Stimulated activated CD8-positive, alpha-beta memory T cell treated with anti-CD3 and anti-CD28 coated beads, Interleukin-7, amount 100 ng/mL, for 1 hour (primary cell): ENCODE data around the gene ENO1.

Source experiments
- DNase-seq, 2 donors: peaks; one replicate each; pipeline ENCODE4 v3.0.0-alpha.2; 2020; ENCODE audit warnings: low read depth in 2 of 2

Gene ENO1

GRCh38 chr1:8870616-8871538 is 7.6 kb downstream of the ENO1 start:
- no peak for DNase-seq

- no peak for DNase-seq
These were observed 8.4 kb downstream of the ENO1 start for GRCh38 chr1:8870103-8870502.

- DNase-seq: no peak
These were observed 10.5 kb downstream of the ENO1 start for GRCh38 chr1:8867878-8868567.

GRCh38 chr1:8866792-8867415 is 11.6 kb downstream of the ENO1 start:
- no peak for DNase-seq

GRCh38 chr1:8866173-8866791 is 12.2 kb downstream of the ENO1 start:
- no peak for DNase-seq

- no peak for DNase-seq
These were observed 13.7 kb downstream of the ENO1 start for GRCh38 chr1:8864713-8865344.

GRCh38 chr1:8863794-8864233 is 14.7 kb downstream of the ENO1 start:
- no peak for DNase-seq

GRCh38 chr1:8863138-8863537 is 15.3 kb downstream of the ENO1 start:
- DNase-seq: no peak

GRCh38 chr1:8862528-8862927 is 16.0 kb downstream of the ENO1 start:
- DNase-seq: no peak

- DNase-seq: no peak
These were observed 17.6 kb downstream of the ENO1 start for GRCh38 chr1:8860738-8861516.

- no peak for DNase-seq
These were observed 19.4 kb downstream of the ENO1 start for GRCh38 chr1:8858888-8859706.

- DNase-seq: no peak
These were observed 20.3 kb downstream of the ENO1 start for GRCh38 chr1:8858112-8858668.

- no peak for DNase-seq
These were observed 21.6 kb downstream of the ENO1 start for GRCh38 chr1:8856689-8857412.

- no peak for DNase-seq
These were observed 24.2 kb downstream of the ENO1 start for GRCh38 chr1:8854240-8854639.

- DNase-seq: no peak
These were observed 27.4 kb downstream of the ENO1 start for GRCh38 chr1:8851060-8851459.

GRCh38 chr1:8848663-8849386 is 29.7 kb downstream of the ENO1 start:
- DNase-seq: peak; percentile 38 to 59

- no peak for DNase-seq
These were observed 30.5 kb downstream of the ENO1 start for GRCh38 chr1:8847990-8848389.

GRCh38 chr1:8846263-8846662 is 32.2 kb downstream of the ENO1 start:
- DNase-seq: no peak
